GM12878 (cell line): ENCODE results near the gene ZYG11B. TPM values are rescaled to one million over a fixed set of nuclear protein-coding genes. Genes with fewer than 3 reads are reported as not detected.
"Not testable (repeated sequence)": the region's sequence is repeated elsewhere in the genome, so short reads cannot be mapped to it uniquely, and the experiment has no call there.

Experiments used
- ATAC-seq: fragments of 200-7000 bp; cut with Tn5 transposase; 3 replicates; pipeline ENCODE4 v1.9.1; 2020; ENCODE audit warnings: mild to moderate bottlenecking, moderate library complexity
- BruUV-seq: library from RNA; stranded (reverse); fragments of 400-500 nt; replicated peaks from 2 replicates; lab custom pipeline; 2021; lab: Mats Ljungman, UMichigan
- CTCF ChIA-PET: fragments of 300-600 bp; sonication (Branson Sonifier 250); formaldehyde crosslinking; extraction: SDS; loops from one replicate; lab custom pipeline; 2021; ENCODE audit warnings: inconsistent platforms; lab: Yijun Ruan, JAX
- POLR2A ChIA-PET: fragments of 350-600 bp; formaldehyde crosslinking; extraction: SDS; loops from one replicate; lab custom pipeline; 2021; ENCODE audit warnings: inconsistent platforms; lab: Charles Lee
- RAD21 ChIA-PET: fragments of 300-600 bp; sonication (Branson Sonifier 250); formaldehyde crosslinking; loops from one replicate; lab custom pipeline; 2023; ENCODE audit warnings: antibody characterized with exemption; ENCODE audit not compliant: unreplicated experiment; lab: Charles Lee
- SMC1A ChIA-PET: fragments of 300-600 bp; sonication (Branson Sonifier 250); formaldehyde crosslinking; loops from one replicate; lab custom pipeline; 2023; ENCODE audit not compliant: unreplicated experiment, uncharacterized antibody; lab: Charles Lee
- DNase-seq: peaks from one replicate; pipeline ENCODE4 v3.0.0-alpha.2; 2011; ENCODE audit warnings: low read depth, low spot score
- FAIRE-seq: peaks from 3 replicates; lab custom pipeline; 2011; peaks lifted over from hg19 to GRCh38; lab: Jason Lieb, UNC
- H2AFZ ChIP-seq: 2 replicates; pipeline ENCODE4 v1.6.0; 2011; ENCODE audit warnings: low read depth, low read length, control low read depth; ENCODE audit not compliant: control insufficient read depth
- H3K27ac ChIP-seq: 2 replicates; pipeline ENCODE4 v1.5.1; 2011; ENCODE audit warnings: control low read depth; ENCODE audit not compliant: control insufficient read depth, insufficient read depth
- H3K27me3 ChIP-seq, 2 experiments: replicated peaks in 1 of 2; 2 replicates each; pipeline versions ENCODE4 v1.6.0 to v1.6.1; 2011; ENCODE audit warnings: low read length in 1 of 2; ENCODE audit not compliant: control insufficient read depth in 2 of 2, insufficient read depth in 2 of 2
- H3K36me3 ChIP-seq, 2 experiments: 2 replicates each; pipeline ENCODE4 v1.5.1; 2011; ENCODE audit warnings: low read length in 1 of 2; ENCODE audit not compliant: control insufficient read depth in 2 of 2, insufficient read depth in 2 of 2
- H3K4me1 ChIP-seq: 2 replicates; pipeline ENCODE4 v1.6.1; 2011; ENCODE audit warnings: mild to moderate bottlenecking, low read length, moderate library complexity, mixed read lengths; ENCODE audit not compliant: control insufficient read depth, insufficient read depth
- H3K4me2 ChIP-seq: 2 replicates; pipeline ENCODE4 v1.6.0; 2011; ENCODE audit warnings: control low read depth; ENCODE audit not compliant: control insufficient read depth, insufficient read depth
- H3K4me3 ChIP-seq: fragments of 200-600 bp; sonication (generic); 2 replicates; pipeline ENCODE4 v1.5.1; 2016
- H3K79me2 ChIP-seq: 2 replicates; pipeline ENCODE4 v1.6.0; 2011; ENCODE audit warnings: low read length; ENCODE audit not compliant: control insufficient read depth, insufficient read depth
- H3K9ac ChIP-seq: 2 replicates; pipeline ENCODE4 v1.8.0; 2011; ENCODE audit warnings: low read length, control low read depth, mixed read lengths; ENCODE audit not compliant: control insufficient read depth, insufficient read depth
- H3K9me3 ChIP-seq: replicated peaks from 3 replicates; pipeline ENCODE4 v1.5.1; 2011; ENCODE audit warnings: mild to moderate bottlenecking, low read length; ENCODE audit not compliant: control insufficient read depth, insufficient read depth
- H4K20me1 ChIP-seq: 2 replicates; pipeline ENCODE4 v1.6.0; 2011; ENCODE audit not compliant: control insufficient read depth, insufficient read depth
- ASH2L ChIP-seq: fragments of 300-600, 200-600 bp; sonication (generic); IDR thresholded peaks from 2 replicates; pipeline ENCODE4 v1.6.1; 2017; ENCODE audit warnings: low read depth, mild to moderate bottlenecking, borderline replicate concordance
- CREM ChIP-seq: IDR thresholded peaks from 2 replicates; pipeline ENCODE4 v1.6.1; 2014; ENCODE audit warnings: antibody characterized with exemption, low read depth
- FOXM1 ChIP-seq: IDR thresholded peaks from 2 replicates; pipeline ENCODE4 v1.6.1; 2012; ENCODE audit warnings: low read depth, mild to moderate bottlenecking, inconsistent platforms, low read length, moderate library complexity
- IKZF2 ChIP-seq, 2 experiments: fragments of 450-650 bp; IDR thresholded peaks; 2 replicates each; pipeline ENCODE4 v1.6.1; 2017; ENCODE audit warnings: mild to moderate bottlenecking in 2 of 2, moderate library complexity in 2 of 2
- MLLT1 ChIP-seq: fragments of 450-650 bp; IDR thresholded peaks from 2 replicates; pipeline ENCODE4 v1.6.1; 2016; ENCODE audit warnings: mild to moderate bottlenecking
- NFIC ChIP-seq: IDR thresholded peaks from 2 replicates; pipeline ENCODE4 v1.6.1; 2012; ENCODE audit warnings: low read depth, mild to moderate bottlenecking, inconsistent platforms, low read length, moderate library complexity
- NFYB ChIP-seq: IDR thresholded peaks from 2 replicates; pipeline ENCODE4 v1.6.1; 2011; ENCODE audit warnings: low read depth, mild to moderate bottlenecking, low read length, improper control_type of control experiment, moderate library complexity; ENCODE audit not compliant: insufficient read depth
- NRF1 ChIP-seq: conservative IDR thresholded peaks from 2 replicates; pipeline ENCODE4 v1.6.1; 2011; ENCODE audit warnings: mild to moderate bottlenecking, low read depth, low read length, improper control_type of control experiment
- PKNOX1 ChIP-seq: fragments of 450-650 bp; IDR thresholded peaks from 2 replicates; pipeline ENCODE4 v1.6.1; 2016; ENCODE audit warnings: mild to moderate bottlenecking
- RAD51 ChIP-seq: fragments of 450-650 bp; IDR thresholded peaks from 2 replicates; pipeline ENCODE4 v1.6.1; 2016; ENCODE audit warnings: moderate library complexity, mild to moderate bottlenecking, inconsistent platforms
- SMAD1 ChIP-seq: fragments of 450-650 bp; IDR thresholded peaks from 2 replicates; pipeline ENCODE4 v1.6.1; 2018; ENCODE audit warnings: mild to moderate bottlenecking, low read depth; ENCODE audit not compliant: partially characterized antibody
- SPI1 ChIP-seq: IDR thresholded peaks from 2 replicates; pipeline ENCODE4 v1.6.1; 2011; ENCODE audit warnings: low read depth, mild to moderate bottlenecking, low read length, moderate library complexity, borderline replicate concordance; ENCODE audit not compliant: insufficient read depth
- STAT1 ChIP-seq: fragments of 450-650 bp; conservative IDR thresholded peaks from 2 replicates; pipeline ENCODE4 v1.6.1; 2014; ENCODE audit warnings: antibody characterized with exemption, mild to moderate bottlenecking
- WGBS: methylation state at CpG from one replicate; pipeline ENCODE4 v1.1.6; 2016; ENCODE audit warnings: low lambda C conversion rate; ENCODE audit not compliant: insufficient replicate concordance, insufficient coverage; ENCODE audit errors: missing lambda C conversion rate; 5-methylcytosine and 5-hydroxymethylcytosine counted together
- in situ Hi-C: fragments of 300-500 bp; cut with MboI; formaldehyde crosslinking; loops from 9 replicates; pipeline ENCODE4 v1.14.3; 2018; ENCODE audit warnings: mixed read lengths
- intact Hi-C: fragments of 100-400 bp; cut with micrococcal nuclease; formaldehyde crosslinking; loops from one replicate; pipeline ENCODE4 v1.14.2; 2022; ENCODE audit not compliant: unreplicated experiment
- polyA plus RNA-seq, 11 experiments: library from polyadenylated mRNA; depleted of rRNA in 4 of 11; unstranded in 6 of 11; stranded (reverse) in 5 of 11; fragments of >200 nt; fragmentation: Nextera tagmentation in 4 of 11; fragmentation: Illumina TruSeq in 1 of 11; extraction: Ambion mirVana in 4 of 11; extraction: Trizol in 1 of 11; gene quantifications; 1 replicate in 1 of 11; 2 replicates in 10 of 11; pipeline versions ENCODE4 v1.2.1 to v1.2.3, GENCODE V29; 2011 to 2016; ENCODE audit warnings: inconsistent platforms in 2 of 11, missing spikeins in 2 of 11, low read depth in 1 of 11
- total RNA-seq, 4 experiments: library from RNA; depleted of rRNA in 3 of 4; stranded (reverse); fragments of >200 nt in 3 of 4; fragmentation: Illumina TruSeq in 1 of 4; extraction: Trizol in 1 of 4; gene quantifications; 2 replicates each; pipeline versions ENCODE4 v1.2.1 to v1.2.3, GENCODE V29; 2013 to 2021

The ZYG11B gene
- total and polyA plus RNA-seq, 10 of the 15 experiments (the other 5 are each of a cell fraction or from before 2014, with no cell fraction given) = 1.8 to 8.5 (median 5.3) TPM

- TF ChIP-seq NFYB = no peak
- no peak for TF ChIP-seq ASH2L
- TF ChIP-seq NRF1 = no peak
- TF ChIP-seq STAT1 = no peak
- TF ChIP-seq CREM = no peak
- TF ChIP-seq RAD51 = no peak
- TF ChIP-seq SMAD1 = no peak
- TF ChIP-seq IKZF2 (IDR thresholded peaks at IDR 0.05) = no peak
- TF ChIP-seq FOXM1 = no peak; the same call in 1 of the 2 replicates
- TF ChIP-seq SPI1 = no peak
- TF ChIP-seq NFIC = no peak
Measured at GRCh38 chr1:52842643-52843310, 116.5 kb downstream of the ZYG11B start, which contains the start of gene ZYG11A (continued).

- DNase-seq, CTCF ChIA-PET, H3K9ac ChIP-seq, H3K36me3 ChIP-seq, H4K20me1 ChIP-seq, in situ Hi-C loops, H2AFZ ChIP-seq, H3K9me3 ChIP-seq, FAIRE-seq, BruUV-seq, H3K4me1 ChIP-seq, H3K4me2 ChIP-seq, H3K27ac ChIP-seq, ATAC-seq, H3K27me3 ChIP-seq: not testable (repeated sequence)
- TF ChIP-seq MLLT1 (0 out of 2 replicates have a peak, but pooled peaks have one; percentile 24), PKNOX1 (peak; percentile 83)
- 0 out of 2 replicates have a peak overlapping the region, but pooled peaks have one; percentile 49 for H3K4me3 ChIP-seq
- SMC1A ChIA-PET = interaction anchor here (1.8 kb wide), 1 partner anchor 22 kb away, joined by 7 read pairs; no protein-coding TSS in a partner anchor
- RAD21 ChIA-PET = interaction anchor here (0.7 to 0.8 kb wide), 2 partner anchors 93 to 288 kb away, joined by 4 to 5 read pairs; no protein-coding TSS in a partner anchor
- WGBS = 50% methylated on average over 6 of the region's 6 CpGs
- POLR2A ChIA-PET = interaction anchor here (0.6 to 1.1 kb wide), 3 partner anchors 77 to 78 kb away, joined by 3 to 7 read pairs (median 3); no protein-coding TSS in a partner anchor
- H3K79me2 ChIP-seq = peaks cover 23% of the 10 kb centered on the region
- intact Hi-C loops = loop anchor here (10.0 kb wide), 1 partner anchor 300 kb away; no protein-coding TSS in a partner anchor
Measured at GRCh38 chr1:52845119-52845518, 118.9 kb downstream of the ZYG11B start.
